Measurements from ENCODE around the gene PDE2A. TPM values are rescaled to one million over a fixed set of nuclear protein-coding genes. Genes with fewer than 3 reads are reported as not detected.

Gene PDE2A
- total RNA-seq, 1 donor from 2014 or later: 18.6 TPM

DNA sequence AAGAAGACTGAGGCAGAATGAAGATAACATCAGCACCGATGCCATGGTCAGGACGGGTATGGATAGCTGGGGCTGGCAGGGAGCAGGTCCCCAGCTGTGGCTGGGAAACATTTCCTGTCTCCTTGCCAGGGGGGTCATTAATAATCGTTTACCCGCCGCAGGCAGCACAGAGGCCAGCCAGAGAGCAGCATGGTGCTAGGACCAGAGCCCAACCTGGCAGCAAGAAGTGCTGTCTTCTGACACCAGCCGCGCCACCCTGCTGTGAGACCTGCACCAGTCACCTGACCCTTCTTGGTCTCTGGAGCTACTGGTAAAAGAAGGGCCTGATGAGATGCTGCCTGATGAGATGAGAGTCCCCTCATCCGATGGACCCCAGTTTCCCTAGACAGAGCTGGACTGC is 36.3 kb downstream of the PDE2A start:
- no peak for DNase-seq (ENCODE audit: low read depth)

DNA sequence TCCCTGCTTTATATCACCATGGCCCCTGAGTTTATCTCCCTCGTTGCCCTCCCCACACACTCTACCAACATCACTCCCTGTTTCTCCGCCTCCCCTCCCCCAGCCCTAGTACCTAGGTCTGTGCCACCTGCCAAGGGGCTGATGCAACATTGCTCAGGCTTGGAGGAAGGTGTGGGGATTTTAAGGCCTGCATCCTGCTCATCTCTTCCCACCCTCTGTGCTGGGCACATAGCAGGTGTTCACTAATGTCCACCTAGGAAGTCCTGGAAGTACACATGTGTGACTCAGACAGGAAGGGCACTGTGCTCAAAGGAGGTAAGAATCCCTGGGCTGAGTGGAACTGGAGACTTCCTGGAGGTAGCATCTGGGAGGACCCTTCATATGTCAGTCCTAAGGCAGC is 37.0 kb downstream of the PDE2A start:
- DNase-seq (ENCODE audit: low read depth): no peak

DNA sequence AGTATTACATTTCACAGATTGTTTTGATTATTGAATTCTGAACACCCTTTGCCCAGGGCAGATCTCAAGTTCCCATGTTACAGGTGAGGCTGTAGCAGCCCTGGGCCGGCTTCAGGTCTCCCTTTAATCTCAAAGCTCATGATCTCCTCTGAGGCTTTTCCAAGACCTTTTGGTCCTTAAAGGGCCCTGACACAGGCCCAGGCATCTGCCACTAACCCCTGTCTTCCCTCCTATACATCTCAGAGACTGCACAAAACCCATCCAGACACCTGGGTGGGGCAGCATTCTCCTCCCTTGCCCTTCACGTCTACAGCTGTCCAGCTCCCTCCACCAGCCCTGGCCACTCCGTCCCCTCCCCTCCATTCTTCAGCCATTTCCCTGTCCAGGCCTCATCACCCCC is 37.8 kb downstream of the PDE2A start:
- no peak for DNase-seq (ENCODE audit: low read depth)

DNA sequence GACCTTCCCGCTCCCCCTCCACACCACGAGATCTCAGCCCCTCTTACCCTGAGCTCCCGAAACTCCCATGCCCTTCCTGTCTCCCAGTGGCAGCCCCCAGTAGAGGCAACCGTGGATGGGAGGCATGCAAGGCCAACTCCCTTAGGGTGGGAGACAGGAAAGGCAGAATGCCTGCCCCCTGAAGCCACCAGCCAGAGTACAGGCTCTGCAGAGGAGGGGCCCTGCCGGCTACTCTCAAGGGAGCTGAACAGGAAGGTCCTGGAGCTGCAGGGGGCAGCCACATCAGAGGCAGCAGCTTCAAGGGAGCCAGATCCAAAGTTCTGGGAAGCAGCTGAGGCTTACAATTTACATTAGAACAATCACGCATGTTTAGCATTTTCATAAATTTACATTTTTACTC is 38.3 kb downstream of the PDE2A start:
- DNase-seq (ENCODE audit: low read depth): no peak

DNA sequence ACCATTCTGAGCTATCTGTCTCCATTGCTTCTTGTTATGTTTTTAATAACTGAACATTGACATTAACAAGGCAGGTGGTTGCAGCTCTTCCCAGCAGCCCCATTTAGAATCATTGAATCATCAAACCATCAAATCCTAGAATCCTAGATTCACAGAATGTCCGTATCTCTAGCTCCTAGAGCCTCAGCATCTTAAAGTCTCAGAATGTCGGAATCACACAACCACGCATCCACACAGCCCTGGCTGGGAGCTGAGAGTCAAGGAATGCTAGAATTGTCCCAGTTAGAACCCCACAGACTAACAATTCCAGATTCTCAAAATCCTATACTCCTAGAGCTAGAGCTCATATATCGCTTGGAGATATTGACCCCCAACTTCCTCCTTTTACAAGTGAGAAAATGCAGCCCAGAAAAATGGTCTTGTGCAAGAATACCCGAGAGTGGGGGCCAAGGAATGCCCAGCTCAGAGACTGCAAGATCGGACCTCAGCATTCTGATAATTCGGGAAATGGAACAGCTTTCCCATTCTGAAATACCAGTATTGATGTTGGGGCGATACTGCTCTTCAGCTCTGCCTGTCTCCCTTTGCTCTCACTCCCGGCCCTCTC is 38.8 kb downstream of the PDE2A start:
- no peak for DNase-seq (ENCODE audit: low read depth)

DNA sequence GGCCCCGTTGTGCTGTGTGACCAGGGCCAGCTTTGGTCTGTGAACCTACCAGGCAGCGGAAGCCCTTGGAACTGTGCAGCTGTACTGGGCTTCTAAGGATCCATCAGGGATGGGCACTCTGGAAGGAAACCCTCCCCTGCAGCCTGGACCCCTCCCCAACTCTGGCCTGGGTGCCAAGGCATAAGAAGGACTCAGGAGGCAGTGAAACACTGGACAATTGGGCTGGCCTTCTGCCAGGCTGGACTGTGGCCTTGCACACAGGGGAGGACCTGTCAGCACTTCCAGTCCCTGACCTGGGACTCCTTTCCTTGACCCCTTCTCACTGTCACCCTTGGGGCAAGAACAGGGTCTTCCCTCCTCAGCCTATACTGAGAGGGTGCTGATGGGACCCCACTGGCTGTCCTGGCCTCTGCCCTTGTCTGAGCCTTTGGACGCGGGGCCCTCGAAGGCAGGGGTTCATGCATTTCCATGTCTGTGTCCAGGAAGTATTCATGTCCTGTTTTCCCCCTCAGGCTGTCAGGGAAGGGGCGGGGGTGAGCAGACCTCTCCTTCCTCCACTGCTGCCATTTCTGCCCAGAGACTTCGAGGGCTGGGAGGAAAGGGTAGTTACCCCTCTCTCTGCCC is 39.6 kb downstream of the PDE2A start:
- no peak for DNase-seq (ENCODE audit: low read depth)

DNA sequence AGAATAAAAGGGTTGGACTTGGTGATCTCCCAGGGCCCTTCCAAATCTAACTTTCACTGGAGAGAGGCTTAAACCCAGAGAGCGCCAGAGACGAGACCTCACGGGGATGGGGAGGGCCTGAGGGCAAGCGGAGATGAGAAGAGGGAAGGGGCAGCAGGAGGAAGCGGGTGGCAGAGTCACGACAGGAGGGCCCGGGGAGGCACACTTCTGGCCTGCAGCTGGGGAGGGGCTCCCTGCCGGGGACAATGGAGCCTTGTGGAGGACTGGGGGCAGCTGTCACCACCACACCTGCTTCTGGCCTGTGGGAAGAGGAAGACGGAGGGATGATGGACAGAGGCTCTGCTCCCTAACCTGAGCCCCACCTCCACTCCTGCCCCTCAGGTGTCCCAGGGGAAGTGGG is 40.2 kb downstream of the PDE2A start:
- peak; percentile 27 for DNase-seq (ENCODE audit: low read depth)

DNA sequence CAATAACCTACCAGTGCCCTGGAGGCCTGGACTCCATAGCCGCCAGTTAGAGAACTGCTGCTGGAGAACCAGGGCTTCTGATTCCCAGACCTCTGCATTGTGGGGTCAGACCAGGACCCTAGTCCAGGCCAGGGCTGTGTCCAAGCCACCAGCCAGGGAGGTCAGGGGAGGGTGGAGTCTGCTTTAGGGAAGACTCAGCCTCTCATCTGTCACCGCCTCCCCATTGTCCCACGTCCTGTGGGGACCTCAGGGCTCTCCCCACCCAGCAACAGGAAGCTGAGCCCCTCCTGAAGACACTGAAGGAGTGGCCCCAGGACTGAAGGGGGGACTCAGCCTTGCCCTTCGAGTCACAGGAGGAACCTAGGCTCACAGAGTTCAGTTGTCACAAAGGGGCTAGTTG is 41.2 kb downstream of the PDE2A start:
- DNase-seq (ENCODE audit: low read depth): no peak

DNA sequence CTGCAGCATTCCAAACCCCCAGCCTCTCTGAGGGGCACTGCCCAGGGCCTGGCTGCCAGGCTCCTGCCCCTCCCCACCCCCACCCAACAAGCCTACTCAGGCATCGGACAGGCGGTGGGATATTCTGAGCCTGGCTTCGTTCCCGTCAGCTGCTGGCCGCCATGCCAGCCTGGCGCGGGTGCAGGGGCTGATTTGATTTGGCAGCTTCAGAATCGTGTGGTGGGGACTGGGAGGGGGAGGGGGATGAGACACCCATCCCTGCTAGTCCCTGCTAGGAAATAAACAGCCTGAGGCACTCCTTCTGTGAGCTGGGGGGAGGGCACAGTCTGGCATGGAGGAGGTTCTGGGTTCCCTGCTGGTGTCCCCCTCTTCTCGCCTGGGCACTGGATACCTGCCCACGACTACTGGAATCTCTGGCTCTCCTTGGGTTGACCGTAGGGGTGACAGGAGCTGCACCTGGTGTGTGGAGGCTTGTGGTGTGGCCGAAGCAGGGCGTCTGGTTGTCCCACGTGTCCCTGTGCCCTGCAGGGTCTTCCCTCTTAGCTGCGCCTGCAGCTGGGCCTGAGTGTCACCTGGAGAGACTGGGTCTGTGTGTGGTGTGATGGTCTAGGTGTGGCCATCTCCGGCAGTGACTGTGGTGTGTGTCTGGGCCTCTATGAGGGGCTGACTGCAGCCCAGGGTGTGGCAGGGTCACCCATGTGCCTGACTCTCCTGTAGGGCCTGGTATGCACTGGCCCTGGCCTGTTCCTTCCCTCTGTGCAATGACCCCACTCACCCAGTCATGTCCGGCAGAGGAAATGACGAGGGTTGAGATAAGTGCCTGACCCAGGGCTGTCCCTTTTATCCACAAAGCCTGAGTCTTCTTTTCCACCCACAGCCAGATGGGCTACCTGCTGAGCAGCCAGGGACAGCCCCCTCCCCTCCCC is 42.2 kb downstream of the PDE2A start:
- peak; percentile 95 for DNase-seq (ENCODE audit: low read depth)

DNA sequence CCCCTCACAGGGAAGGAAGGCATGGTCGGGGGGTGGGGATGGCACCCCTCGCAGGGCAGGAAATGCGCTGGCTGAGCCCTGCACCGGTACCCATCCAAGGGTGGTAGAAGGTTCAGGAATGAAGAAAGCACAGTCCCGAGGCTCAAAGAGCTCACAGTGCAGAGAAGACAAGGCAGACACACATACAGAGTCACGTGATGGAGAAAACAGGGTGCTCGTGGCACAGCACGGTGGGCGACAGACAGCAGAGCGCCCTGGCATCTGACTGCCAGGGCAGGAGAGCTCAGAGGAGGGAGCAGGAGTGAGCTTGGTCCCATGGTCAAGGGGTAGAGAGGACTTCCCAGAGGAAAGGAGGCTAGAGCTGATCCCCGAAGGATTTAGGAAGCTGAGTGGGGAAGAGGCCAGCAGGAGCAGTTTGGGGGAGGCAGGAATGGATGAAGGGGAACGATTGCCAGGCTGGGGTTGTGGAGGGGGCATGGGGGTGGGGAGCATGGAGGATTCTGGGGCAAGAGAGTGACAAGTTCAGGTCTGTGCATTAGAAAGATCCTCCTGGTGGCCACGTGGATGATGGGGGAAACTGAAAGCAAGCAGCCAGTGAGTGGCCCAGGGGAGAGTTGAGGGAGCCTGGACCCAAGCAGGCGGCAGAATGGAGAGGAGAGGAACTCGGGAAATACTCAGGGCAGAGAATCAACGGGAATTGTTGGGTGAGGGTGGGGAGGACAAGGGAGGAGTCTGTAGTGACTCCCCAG is 43.9 kb downstream of the PDE2A start:
- no peak for DNase-seq (ENCODE audit: low read depth)

DNA sequence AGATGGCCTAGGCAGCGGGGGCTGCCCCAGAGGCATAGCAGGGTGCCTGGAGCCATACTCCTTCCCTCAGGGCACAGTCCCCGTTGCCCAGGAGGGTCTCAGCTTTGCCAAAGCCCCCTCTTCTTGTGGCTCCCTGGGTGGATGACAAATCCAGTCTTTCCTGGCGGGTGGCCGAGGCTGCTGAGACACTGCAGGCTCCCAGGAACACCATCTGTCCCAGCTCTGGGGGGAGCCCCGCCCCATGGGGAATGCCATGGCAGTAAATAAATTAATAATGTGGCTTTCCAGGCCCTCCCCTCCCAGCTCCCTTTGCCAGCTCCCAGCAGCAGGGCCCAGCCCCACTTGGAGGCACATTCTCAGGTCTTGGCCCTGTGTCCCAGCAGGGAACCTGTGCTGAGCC is 45.0 kb downstream of the PDE2A start:
- DNase-seq (ENCODE audit: low read depth): peak; percentile 92

DNA sequence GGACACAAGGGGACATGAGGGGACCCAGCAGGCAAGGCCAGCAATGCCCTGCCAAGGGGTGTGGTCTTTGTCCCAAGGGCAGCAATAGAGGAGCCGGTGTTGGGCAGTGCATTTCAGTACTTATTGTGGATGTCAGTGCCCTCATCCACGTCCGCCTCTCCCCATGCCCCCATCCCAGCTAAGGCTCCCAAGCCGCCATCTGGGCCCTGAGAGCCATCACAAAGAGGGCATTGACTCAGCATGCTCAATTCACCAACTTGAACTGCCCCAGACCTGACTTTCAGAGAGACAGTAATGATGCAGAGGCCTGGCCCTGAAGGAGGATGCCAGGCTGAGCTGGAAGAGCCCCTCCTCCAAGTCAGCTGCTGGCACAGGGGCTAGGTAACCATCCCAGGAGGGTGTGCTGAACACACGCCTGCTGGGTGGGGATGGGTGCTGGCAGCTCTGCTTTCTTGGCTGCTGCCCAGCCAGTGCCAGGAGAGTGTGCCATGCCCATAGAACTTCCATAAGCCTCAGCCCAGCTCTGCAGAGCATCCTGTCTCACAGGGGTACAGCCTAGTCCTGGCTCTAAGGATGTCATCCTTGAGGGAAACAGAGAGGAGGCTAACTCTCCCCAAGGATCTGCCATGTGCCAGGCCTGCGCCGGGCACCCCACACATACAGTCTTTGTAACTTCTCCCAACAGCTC is 46.5 kb downstream of the PDE2A start:
- DNase-seq (ENCODE audit: low read depth): peak; percentile 40

DNA sequence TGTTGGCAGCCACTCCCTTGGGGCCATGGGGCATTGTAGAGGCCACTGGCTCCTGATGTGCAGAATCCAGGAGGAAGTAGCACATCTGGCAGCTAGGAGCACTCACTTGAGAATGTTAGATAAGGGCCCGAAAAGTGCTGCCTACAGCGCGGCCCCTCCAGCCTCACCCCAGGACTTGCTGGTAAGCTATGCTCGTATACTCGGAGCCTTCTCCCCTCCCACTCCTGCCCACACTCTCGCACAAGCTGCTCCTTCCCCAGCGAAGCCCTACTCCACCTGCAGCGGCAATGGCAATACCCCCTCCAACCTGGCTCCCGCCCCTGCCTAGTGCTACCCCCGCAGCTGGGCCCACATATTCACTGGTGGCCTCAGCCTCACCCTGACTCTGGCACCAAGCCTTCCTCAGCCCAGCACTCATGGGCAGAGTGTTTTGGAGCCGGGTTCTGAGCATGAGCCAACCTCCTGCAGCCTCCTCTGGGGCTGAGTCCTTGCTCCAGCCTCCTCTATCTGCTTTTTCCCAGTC is 47.7 kb downstream of the PDE2A start:
- no peak for DNase-seq (ENCODE audit: low read depth)

DNA sequence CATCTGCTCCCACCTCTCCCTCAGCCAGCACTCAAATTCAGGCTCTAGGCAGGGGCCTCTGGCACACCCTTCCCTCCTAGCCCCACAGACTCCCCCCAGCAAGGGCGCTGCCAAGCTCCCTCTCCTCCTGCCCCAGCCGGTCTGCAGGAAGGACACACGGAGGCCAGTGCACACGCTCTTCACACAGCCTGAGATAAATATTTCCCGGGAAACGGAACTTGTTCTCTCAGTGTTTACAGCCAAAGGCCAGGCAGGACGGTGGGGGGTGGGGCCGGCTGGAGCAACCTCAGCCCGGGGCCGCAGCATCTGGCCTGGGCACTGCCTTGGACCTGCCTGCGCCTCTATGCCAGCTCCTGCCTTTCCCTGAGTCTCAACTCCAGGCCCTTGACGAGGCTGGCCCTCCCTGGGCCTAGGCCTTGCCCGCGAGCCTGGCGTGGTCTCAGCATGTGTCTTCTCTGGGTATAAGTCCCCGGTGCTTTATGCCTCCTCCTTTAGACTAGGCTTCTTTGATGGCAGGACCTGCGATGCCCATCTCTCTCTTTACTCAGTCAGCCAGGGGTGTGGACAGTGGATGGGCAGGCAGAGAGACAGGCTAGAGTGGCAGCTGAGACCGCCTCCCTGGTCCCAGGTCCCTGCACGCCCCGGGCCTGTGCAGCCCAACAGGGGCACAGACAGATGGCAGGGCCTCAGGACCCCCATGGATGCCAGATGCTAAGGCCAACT is 48.4 kb downstream of the PDE2A start:
- no peak for DNase-seq (ENCODE audit: low read depth)

DNA sequence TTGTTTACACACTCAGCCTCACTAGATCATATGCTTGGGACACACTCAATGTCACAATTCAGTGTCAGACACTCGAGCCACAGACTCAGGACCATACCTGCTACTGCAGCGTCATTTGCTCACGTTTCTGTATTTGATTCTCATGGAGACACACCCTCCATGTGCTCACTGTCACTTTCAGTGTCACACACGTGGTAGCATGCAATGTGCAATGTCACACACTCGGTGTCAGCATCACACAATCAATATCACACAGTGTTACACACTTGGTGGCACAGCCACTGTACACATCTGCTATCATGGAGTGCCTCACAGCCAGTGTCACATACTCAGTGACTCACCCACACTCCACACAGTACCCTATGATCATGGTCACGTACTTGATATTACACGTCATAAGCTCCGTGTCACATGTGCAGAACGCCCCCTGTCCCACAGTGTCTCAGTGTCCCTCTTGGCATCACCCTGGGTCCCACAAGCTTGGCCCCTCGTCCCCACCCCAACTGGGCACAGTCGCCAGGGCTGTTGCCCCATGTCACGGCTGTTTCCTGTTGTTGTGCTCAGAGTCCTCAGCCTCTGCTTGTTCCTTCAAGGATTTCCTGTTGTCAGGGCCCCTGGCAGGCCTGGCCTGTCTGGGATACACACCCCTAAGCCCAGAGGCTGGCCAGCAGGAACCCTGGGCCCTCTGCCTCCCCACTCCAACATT is 49.6 kb downstream of the PDE2A start:
- no peak for DNase-seq (ENCODE audit: low read depth)

DNA sequence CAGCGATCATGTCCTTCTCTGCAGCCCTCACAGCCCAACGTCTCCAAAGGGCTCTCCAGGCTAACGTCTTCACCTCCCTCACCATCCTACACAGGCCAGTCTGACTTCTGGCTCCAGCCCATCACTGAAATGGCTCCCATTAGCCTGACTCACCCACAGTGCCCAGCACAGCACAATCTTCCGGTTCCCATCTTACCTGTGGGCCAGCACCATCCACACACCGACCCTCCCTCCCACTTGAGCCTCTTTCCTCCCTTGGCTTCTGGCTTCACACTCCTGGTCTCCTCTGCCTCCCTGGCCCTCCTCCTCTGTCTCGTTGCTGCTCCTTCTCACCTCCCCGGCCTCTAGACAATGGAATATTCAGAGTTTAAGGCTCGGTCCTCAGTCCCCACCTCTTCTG is 51.2 kb downstream of the PDE2A start:
- no peak for DNase-seq (ENCODE audit: low read depth)

DNA sequence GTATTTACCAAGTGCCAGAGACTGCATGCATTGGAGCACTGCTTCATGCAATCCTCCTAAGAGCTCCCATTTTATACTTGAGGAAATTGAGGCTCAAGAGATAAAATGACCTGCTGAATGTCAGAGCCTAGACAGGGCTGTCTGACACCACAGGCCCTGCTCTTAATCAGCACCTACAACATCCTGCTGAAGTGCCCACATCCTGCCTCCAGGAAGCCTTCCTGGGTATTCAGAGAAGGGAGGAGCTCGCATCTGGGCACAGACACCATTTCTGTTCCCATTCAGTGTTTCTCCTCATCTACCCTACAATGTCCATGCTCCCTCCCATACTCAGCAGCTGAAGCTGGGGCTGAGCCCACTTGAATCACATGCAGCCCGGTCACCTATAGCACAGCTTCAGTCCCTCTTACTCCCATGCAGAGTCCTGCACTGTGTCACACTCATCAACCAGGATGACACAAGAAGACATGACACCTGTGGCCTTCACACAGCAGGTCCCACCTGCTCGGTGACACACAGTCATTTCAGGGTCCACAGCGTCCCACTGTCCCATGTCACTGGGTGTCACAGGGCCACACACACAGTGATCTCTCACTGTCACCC is 53.1 kb downstream of the PDE2A start:
- no peak for DNase-seq (ENCODE audit: low read depth)

DNA sequence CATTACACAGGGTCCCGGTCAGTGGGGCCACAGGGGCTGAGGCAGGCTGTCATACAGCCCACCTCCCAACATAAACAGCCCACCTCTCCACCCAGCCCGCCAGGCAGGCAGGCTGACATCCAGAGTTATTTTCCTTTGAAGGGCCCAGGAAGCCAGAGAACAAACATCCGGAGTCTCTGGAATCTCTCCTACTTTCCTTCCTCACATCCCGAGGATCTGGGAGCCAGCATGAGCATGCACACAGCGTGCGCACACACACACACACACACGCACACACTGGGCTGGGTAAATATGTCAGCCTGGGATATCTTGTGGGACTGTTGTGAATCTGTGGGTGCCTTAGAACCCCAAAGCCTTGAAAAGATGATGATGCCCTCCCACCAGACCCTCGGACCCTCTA is 55.4 kb downstream of the PDE2A start:
- DNase-seq (ENCODE audit: low read depth): no peak

Measured in myocyte (in vitro differentiated cells).